GM23338 (cell line): ENCODE measurements around the gene CDX1. TPM values are rescaled to one million over a fixed set of nuclear protein-coding genes. Genes with fewer than 3 reads are reported as not detected.
A peak's percentile ranks its signal among the peaks of the same experiment; 100 is the strongest.

Source experiments
- ATAC-seq: fragments of 200-7000 bp; cut with Tn5 transposase; 3 replicates; pipeline ENCODE4 v1.9.1; 2020
- DNase-seq: peaks from one replicate; pipeline ENCODE4 v3.0.0-alpha.2; 2015; ENCODE audit warnings: low spot score
- H2AFZ ChIP-seq: fragments of 200-600 bp; sonication (generic); 2 replicates; pipeline ENCODE4 v1.8.0; 2016; ENCODE audit warnings: antibody characterized with exemption, mild to moderate bottlenecking, moderate library complexity
- H3F3A ChIP-seq: fragments of 200-600 bp; sonication (generic); replicated peaks from 2 replicates; pipeline ENCODE4 v1.8.0; 2017; ENCODE audit warnings: antibody characterized with exemption, mixed run types, low read depth
- H3K27ac ChIP-seq: fragments of 200-600 bp; sonication (generic); 2 replicates; pipeline ENCODE4 v1.6.1; 2016; ENCODE audit warnings: low read depth
- H3K27me3 ChIP-seq: fragments of 200-600 bp; sonication (generic); 2 replicates; pipeline ENCODE4 v1.8.0; 2016; ENCODE audit warnings: mild to moderate bottlenecking, mixed run types, moderate library complexity; ENCODE audit not compliant: insufficient read depth
- H3K36me3 ChIP-seq: fragments of 200-600 bp; sonication (generic); 2 replicates; pipeline ENCODE4 v1.8.0; 2016; ENCODE audit warnings: mild to moderate bottlenecking; ENCODE audit not compliant: insufficient read depth
- H3K4me1 ChIP-seq: fragments of 200-600 bp; sonication (generic); 2 replicates; pipeline ENCODE4 v1.8.0; 2016; ENCODE audit warnings: mild to moderate bottlenecking, moderate library complexity; ENCODE audit not compliant: insufficient read depth
- H3K4me2 ChIP-seq: fragments of 200-600 bp; sonication (generic); 2 replicates; pipeline ENCODE4 v1.7.1; 2017; ENCODE audit warnings: mixed run types
- H3K4me3 ChIP-seq: fragments of 200-600 bp; sonication (generic); 2 replicates; pipeline ENCODE4 v1.6.1; 2016; ENCODE audit warnings: mixed run types
- H3K79me2 ChIP-seq: fragments of 200-600 bp; sonication (generic); replicated peaks from 2 replicates; pipeline ENCODE4 v1.8.0; 2017; ENCODE audit warnings: mild to moderate bottlenecking; ENCODE audit not compliant: insufficient read depth
- H3K9me2 ChIP-seq: fragments of 200-600 bp; sonication (generic); 2 replicates; pipeline ENCODE4 v1.8.0; 2017; ENCODE audit not compliant: insufficient read depth
- H4K20me1 ChIP-seq: fragments of 200-600 bp; sonication (generic); replicated peaks from 2 replicates; pipeline ENCODE4 v1.8.0; 2017; ENCODE audit warnings: mild to moderate bottlenecking; ENCODE audit not compliant: insufficient read depth
- H3K27ac Mint-ChIP-seq: 2 replicates; pipeline ENCODE4 v1.8.0; 2020; ENCODE audit warnings: inconsistent platforms, mild to moderate bottlenecking, moderate library complexity, mixed read lengths
- H3K27me3 Mint-ChIP-seq: 3 replicates; pipeline ENCODE4 v1.8.0; 2022; ENCODE audit warnings: low read depth, mild to moderate bottlenecking, moderate library complexity, mixed read lengths, inconsistent platforms; ENCODE audit not compliant: insufficient read depth, poor library complexity
- H3K36me3 Mint-ChIP-seq: 3 replicates; pipeline ENCODE4 v1.8.0; 2021; ENCODE audit warnings: low read depth, mild to moderate bottlenecking, inconsistent platforms, moderate library complexity, mixed read lengths
- H3K4me1 Mint-ChIP-seq: 3 replicates; pipeline ENCODE4 v1.8.0; 2020; ENCODE audit warnings: mild to moderate bottlenecking, inconsistent platforms, mixed read lengths
- H3K4me3 Mint-ChIP-seq: 3 replicates; pipeline ENCODE4 v1.8.0; 2021; ENCODE audit warnings: moderate library complexity, mild to moderate bottlenecking, inconsistent platforms, mixed read lengths
- H3K9me3 Mint-ChIP-seq: 3 replicates; pipeline ENCODE4 v1.8.0; 2020; ENCODE audit warnings: moderate library complexity, mild to moderate bottlenecking, inconsistent platforms, mixed read lengths
- CTCF ChIP-seq, 2 experiments: fragments of 200-600 bp in 1 of 2; sonication (generic) in 1 of 2; conservative IDR thresholded peaks; 2 replicates each; pipeline versions ENCODE4 v1.5.1 to v1.6.1; 2016 to 2017; ENCODE audit warnings: antibody characterized with exemption in 2 of 2, low read depth in 2 of 2, mild to moderate bottlenecking in 2 of 2, moderate library complexity in 1 of 2
- ETS1 ChIP-seq: IDR thresholded peaks from 2 replicates; pipeline ENCODE4 v1.6.1; 2016; ENCODE audit warnings: antibody characterized with exemption
- EZH2 ChIP-seq: fragments of 200-600 bp; sonication (generic); IDR thresholded peaks from one replicate; pipeline ENCODE4 v1.8.0; 2017; ENCODE audit warnings: antibody characterized with exemption, mild to moderate bottlenecking, low read depth; ENCODE audit not compliant: unreplicated experiment
- EZH2phosphoT487 ChIP-seq: fragments of 200-600 bp; sonication (generic); IDR thresholded peaks from one replicate; pipeline ENCODE4 v1.8.1; 2018; ENCODE audit warnings: antibody characterized with exemption; ENCODE audit not compliant: unreplicated experiment
- STAT1 ChIP-seq: IDR thresholded peaks from one replicate; pipeline ENCODE4 v1.6.1; 2016; ENCODE audit warnings: antibody characterized with exemption; ENCODE audit not compliant: unreplicated experiment
- ZNF114 ChIP-seq: fragments of 250-450 bp; sonication (Bioruptor Pico); IDR thresholded peaks from 2 replicates; pipeline ENCODE4 v1.5.0; 2020; ENCODE audit warnings: mild to moderate bottlenecking, moderate library complexity
- ZNF331 ChIP-seq: fragments of 250-450 bp; sonication (Bioruptor Pico); IDR thresholded peaks from 2 replicates; pipeline ENCODE4 v1.5.0; 2020; ENCODE audit warnings: low read depth, mild to moderate bottlenecking, moderate library complexity
- long read RNA-seq: library from polyadenylated mRNA; unstranded; transcript quantifications from one replicate; pipeline ENCODE4 v2.0.0, GENCODE V29; 2020; ENCODE audit not compliant: unreplicated experiment
- polyA plus RNA-seq: library from polyadenylated mRNA; unstranded; fragments of >200 nt; fragmentation: Nextera tagmentation; extraction: Ambion mirVana; gene quantifications from 2 replicates; pipeline ENCODE4 v1.2.1, GENCODE V29; 2016
- total RNA-seq: library from RNA; depleted of rRNA; stranded (reverse); fragments of >200 nt; shearing (Covaris generic); gene quantifications from 2 replicates; pipeline ENCODE4 v1.2.3, GENCODE V29; 2014; rRNA removed

Gene CDX1
- total RNA-seq (not detected in 2 replicates), polyA plus RNA-seq (not detected in 2 replicates)
- long read RNA-seq, result 0 reads

DNA sequence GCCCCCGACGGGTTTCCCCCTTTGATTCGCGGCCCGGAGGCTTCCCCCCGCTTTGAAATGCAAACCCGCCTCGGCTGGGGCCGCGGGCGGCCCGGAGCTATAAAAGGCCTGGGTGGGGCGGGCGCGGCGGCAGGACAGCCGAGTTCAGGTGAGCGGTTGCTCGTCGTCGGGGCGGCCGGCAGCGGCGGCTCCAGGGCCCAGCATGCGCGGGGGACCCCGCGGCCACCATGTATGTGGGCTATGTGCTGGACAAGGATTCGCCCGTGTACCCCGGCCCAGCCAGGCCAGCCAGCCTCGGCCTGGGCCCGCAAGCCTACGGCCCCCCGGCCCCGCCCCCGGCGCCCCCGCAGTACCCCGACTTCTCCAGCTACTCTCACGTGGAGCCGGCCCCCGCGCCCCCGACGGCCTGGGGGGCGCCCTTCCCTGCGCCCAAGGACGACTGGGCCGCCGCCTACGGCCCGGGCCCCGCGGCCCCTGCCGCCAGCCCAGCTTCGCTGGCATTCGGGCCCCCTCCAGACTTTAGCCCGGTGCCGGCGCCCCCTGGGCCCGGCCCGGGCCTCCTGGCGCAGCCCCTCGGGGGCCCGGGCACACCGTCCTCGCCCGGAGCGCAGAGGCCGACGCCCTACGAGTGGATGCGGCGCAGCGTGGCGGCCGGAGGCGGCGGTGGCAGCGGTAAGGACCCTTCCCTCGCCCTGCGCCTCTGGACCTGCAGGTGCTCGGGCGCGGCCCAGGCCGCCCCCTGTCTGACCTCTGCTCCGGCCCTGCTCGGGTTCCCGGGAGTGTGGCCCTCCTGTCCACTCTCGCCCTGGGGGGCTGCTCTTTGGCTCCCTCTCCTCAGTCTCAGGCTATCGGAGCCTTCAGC, at the start of gene CDX1:
Gene CDX1, plus strand, starts transcription at position 129 of the 862 bp plus-strand sequence. Its CDS starts 99 bp downstream, at position 228.
- Mint-ChIP-seq H3K27ac (no peak within 1 kb of the TSS), H3K4me3 (peak within 1 kb of the TSS; percentile 55), H3K36me3 (no peaks in the 10 kb centered on the region), H3K9me3 (peaks cover 4% of the 10 kb centered on the region; the same call in 1 of the 3 replicates), H3K4me1 (peaks cover 22% of the 10 kb centered on the region), H3K27me3 (peaks cover 77% of the 10 kb centered on the region)
- no peak within 1 kb of the TSS for H3K27ac ChIP-seq
- H2AFZ ChIP-seq, result no peak within 1 kb of the TSS
- peak within 1 kb of the TSS; percentile 76 for H3K4me2 ChIP-seq
- H3K9me2 ChIP-seq, result no peaks in the 10 kb centered on the region
- DNase-seq (peak; percentile 55), ATAC-seq (peak; percentile 65)
- no peaks in the 10 kb centered on the region for H3K79me2 ChIP-seq
- H3K4me1 ChIP-seq, result no peaks in the 10 kb centered on the region; the same call in 1 of the 2 replicates
- TF ChIP-seq EZH2 (peak; percentile 72), ETS1 (no peak), EZH2phosphoT487 (peak; percentile 52)
- peaks cover 78% of the 10 kb centered on the region for H3K27me3 ChIP-seq
- H3K4me3 ChIP-seq, result peak within 1 kb of the TSS; percentile 48; the same call in 1 of the 2 replicates
- no peaks in the 10 kb centered on the region for H3K36me3 ChIP-seq
- H3F3A ChIP-seq, result peaks cover 5% of the 10 kb centered on the region; the same call in 1 of the 2 replicates
- H4K20me1 ChIP-seq, result peaks cover 5% of the 10 kb centered on the region; the same call in 1 of the 2 replicates

GRCh38 chr5:150117945-150118560, 48.5 kb upstream of the CDX1 start:
- ATAC-seq (no peak), DNase-seq (no peak)
- H3K27ac ChIP-seq, result no peak overlapping the region
- H3K36me3 ChIP-seq, result no peaks in the 10 kb centered on the region
- H3K27me3 Mint-ChIP-seq, result peaks cover 12% of the 10 kb centered on the region
- no peaks in the 10 kb centered on the region for H3F3A ChIP-seq
- peaks cover 18% of the 10 kb centered on the region; the same call in 2 of the 3 replicates for H3K4me1 Mint-ChIP-seq
- H3K27ac Mint-ChIP-seq, result no peak overlapping the region
- H3K9me3 Mint-ChIP-seq, result no peaks in the 10 kb centered on the region
- H2AFZ ChIP-seq, result no peak overlapping the region
- H3K4me2 ChIP-seq, result no peak overlapping the region
- TF ChIP-seq ETS1, result no peak
- no peak for TF ChIP-seq ZNF114 (CRISPR knock-in tag)
- TF ChIP-seq CTCF (conservative IDR thresholded peaks at IDR 0.05; ENCODE audit: low read depth in 2 of 2), result no peak
- no peak for TF ChIP-seq STAT1
- no peak for TF ChIP-seq EZH2
- TF ChIP-seq EZH2phosphoT487, result no peak
- no peak for TF ChIP-seq ZNF331 (CRISPR knock-in tag)
- no peaks in the 10 kb centered on the region for H3K79me2 ChIP-seq
- H3K4me1 ChIP-seq, result no peaks in the 10 kb centered on the region
- H4K20me1 ChIP-seq, result no peaks in the 10 kb centered on the region
- H3K4me3 ChIP-seq, result no peak overlapping the region
- no peak overlapping the region for H3K4me3 Mint-ChIP-seq
- H3K27me3 ChIP-seq, result no peaks in the 10 kb centered on the region
- no peaks in the 10 kb centered on the region for H3K9me2 ChIP-seq
- no peaks in the 10 kb centered on the region for H3K36me3 Mint-ChIP-seq
